ENCODE data around the gene AP2A2. TPM values are rescaled to one million over a fixed set of nuclear protein-coding genes. Genes with fewer than 3 reads are reported as not detected.

Gene AP2A2
- polyA plus RNA-seq, 4 donors = 30.5 to 67.3 (median 45.0) TPM

DNA sequence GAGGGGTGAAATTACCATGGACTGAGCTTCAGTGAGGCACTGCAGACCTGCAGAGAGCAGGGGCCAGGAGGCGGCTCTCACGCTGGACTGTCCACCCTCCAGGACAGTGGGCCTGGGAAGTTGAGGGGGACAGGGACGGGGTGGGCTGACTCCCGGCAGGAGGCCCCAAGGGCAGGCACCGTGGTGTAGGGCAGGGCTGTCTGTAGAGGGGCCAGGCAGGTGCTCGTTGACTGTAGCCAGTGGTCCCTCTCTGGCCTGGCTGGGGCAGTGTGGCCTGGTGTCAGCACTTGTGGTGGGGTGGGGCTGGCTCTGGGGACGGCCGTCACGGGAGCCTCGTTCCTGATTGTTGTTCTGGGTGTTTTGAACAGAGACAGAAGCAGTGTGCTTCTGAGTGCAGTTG is 64.4 kb downstream of the AP2A2 start:
- H3K4me3 ChIP-seq (ENCODE audit: low read depth in 1 of 3, low read length in 3 of 3) = no peak overlapping the region
- peaks cover 32 to 97% (median 47%) of the 10 kb centered on the region in 3 donors for H3K36me3 ChIP-seq (ENCODE audit: control insufficient read depth in 3 of 3, insufficient read depth in 2 of 3, low read depth in 1 of 3, low read length in 3 of 3)
- H3K9me3 ChIP-seq (ENCODE audit: control insufficient read depth in 2 of 2, insufficient read depth in 1 of 2, low read depth in 1 of 2, low read length in 1 of 2) = no peaks in the 10 kb centered on the region
- 91 to 92% (median 92%) methylated on average over 10 of the region's 10 CpGs for WGBS, 3 donors
- DNase-seq = no peak
- H3K4me1 ChIP-seq (ENCODE audit: control insufficient read depth in 3 of 3, insufficient read depth in 2 of 3, low read depth in 1 of 3, low read length in 2 of 3) = peaks cover 0 to 4% (median 0%) of the 10 kb centered on the region in 3 donors
- no peak overlapping the region for H3K27ac ChIP-seq (ENCODE audit: low read depth in 1 of 3, low read length in 2 of 3)
- H3K27me3 ChIP-seq (ENCODE audit: control insufficient read depth in 3 of 3, insufficient read depth in 3 of 3, low read length in 3 of 3) = no peaks in the 10 kb centered on the region
- no peak for FAIRE-seq

DNA sequence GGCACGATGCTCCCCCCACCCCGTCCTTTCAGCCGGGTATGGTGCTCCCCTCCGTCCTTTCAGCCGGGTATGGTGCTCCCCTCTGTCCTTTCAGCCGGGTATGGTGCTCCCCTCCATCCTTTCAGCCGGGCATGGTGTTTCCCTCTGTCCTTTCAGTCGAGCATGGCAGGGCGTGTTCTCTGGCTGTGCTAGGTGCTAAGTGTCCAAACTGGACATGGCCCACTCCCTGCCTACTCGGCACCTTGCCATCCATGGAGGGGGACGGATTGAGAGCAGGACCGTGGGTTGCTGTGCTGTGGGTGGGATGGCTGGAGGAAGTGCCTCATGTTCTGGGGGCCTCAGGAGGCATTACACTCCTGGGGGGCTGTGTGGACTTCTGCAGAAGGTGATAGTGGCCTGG is 65.4 kb downstream of the AP2A2 start:
- Histone ChIP-seq H3K4me3 (ENCODE audit: low read depth in 1 of 3, low read length in 3 of 3) (no peak overlapping the region), H3K9me3 (ENCODE audit: control insufficient read depth in 2 of 2, insufficient read depth in 1 of 2, low read depth in 1 of 2, low read length in 1 of 2) (no peaks in the 10 kb centered on the region), H3K36me3 (ENCODE audit: control insufficient read depth in 3 of 3, insufficient read depth in 2 of 3, low read depth in 1 of 3, low read length in 3 of 3) (peaks cover 28 to 97% (median 44%) of the 10 kb centered on the region in 3 donors), H3K4me1 (ENCODE audit: control insufficient read depth in 3 of 3, insufficient read depth in 2 of 3, low read depth in 1 of 3, low read length in 2 of 3) (no peaks in the 10 kb centered on the region), H3K27me3 (ENCODE audit: control insufficient read depth in 3 of 3, insufficient read depth in 3 of 3, low read length in 3 of 3) (no peaks in the 10 kb centered on the region), H3K27ac (ENCODE audit: low read depth in 1 of 3, low read length in 2 of 3) (no peak overlapping the region)
- no peak for FAIRE-seq
- DNase-seq = no peak
- 84 to 91% (median 87%) methylated on average over 12 of the region's 12 CpGs for WGBS, 3 donors

DNA sequence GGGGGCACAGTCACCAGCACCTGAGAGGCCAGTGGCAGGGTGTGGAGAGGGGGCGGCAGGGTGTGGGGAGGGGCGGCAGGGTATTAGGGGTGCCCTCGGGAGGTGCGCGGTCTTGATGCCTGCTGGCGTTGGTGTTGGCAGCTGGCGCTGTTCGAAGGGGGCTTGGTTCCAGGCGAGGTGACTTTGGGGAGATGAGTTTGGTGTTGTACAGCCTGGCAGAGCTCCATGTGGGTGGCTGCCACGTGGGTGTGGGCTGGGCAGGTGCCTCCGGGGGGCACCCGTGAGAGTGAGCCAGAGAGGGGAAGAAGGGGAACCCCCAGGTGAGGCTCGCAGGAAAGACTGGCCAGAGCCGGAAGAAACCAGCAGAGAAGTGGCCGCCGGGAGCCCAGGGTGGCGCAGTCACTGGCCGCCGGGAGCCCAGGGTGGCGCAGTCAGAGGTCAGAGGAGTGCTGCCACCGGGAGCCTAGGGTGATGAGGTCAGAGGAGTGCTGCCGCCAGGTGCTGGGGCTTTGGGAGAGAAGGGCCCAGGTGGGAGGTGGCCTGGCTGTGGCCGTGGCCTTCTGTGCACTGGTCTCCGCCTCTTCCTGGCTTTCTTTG is 66.1 kb downstream of the AP2A2 start:
- Histone ChIP-seq H3K9me3 (ENCODE audit: control insufficient read depth in 2 of 2, insufficient read depth in 1 of 2, low read depth in 1 of 2, low read length in 1 of 2) (no peaks in the 10 kb centered on the region), H3K4me3 (ENCODE audit: low read depth in 1 of 3, low read length in 3 of 3) (no peak overlapping the region), H3K27me3 (ENCODE audit: control insufficient read depth in 3 of 3, insufficient read depth in 3 of 3, low read length in 3 of 3) (no peaks in the 10 kb centered on the region), H3K27ac (ENCODE audit: low read depth in 1 of 3, low read length in 2 of 3) (no peak overlapping the region), H3K4me1 (ENCODE audit: control insufficient read depth in 3 of 3, insufficient read depth in 2 of 3, low read depth in 1 of 3, low read length in 2 of 3) (no peaks in the 10 kb centered on the region), H3K36me3 (ENCODE audit: control insufficient read depth in 3 of 3, insufficient read depth in 2 of 3, low read depth in 1 of 3, low read length in 3 of 3) (peaks cover 22 to 97% (median 38%) of the 10 kb centered on the region in 3 donors)
- DNase-seq (no peak), FAIRE-seq (no peak)
- WGBS, 3 donors = 83 to 86% (median 86%) methylated on average over 23 to 24 of the region's 24 CpGs

DNA sequence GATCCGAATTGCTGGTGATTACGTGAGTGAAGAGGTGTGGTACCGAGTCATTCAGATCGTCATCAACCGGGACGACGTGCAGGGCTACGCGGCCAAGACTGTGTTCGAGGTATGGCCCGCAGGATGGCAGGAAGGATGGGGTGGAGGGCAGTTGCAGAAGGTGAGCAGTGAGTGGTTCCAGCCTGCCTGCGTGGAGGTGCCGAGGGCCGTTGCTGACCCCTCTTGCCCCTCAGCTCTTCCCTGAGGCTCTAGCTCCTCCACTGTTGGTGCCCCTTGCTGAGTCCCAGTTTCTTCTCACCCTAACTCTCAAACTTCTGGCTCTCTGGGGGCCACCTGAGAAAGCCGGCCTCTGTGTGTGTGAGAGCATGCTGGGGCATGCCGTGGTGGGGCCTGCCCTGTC is 66.9 kb downstream of the AP2A2 start:
- Histone ChIP-seq H3K27ac (ENCODE audit: low read depth in 1 of 3, low read length in 2 of 3) (no peak overlapping the region), H3K9me3 (ENCODE audit: control insufficient read depth in 2 of 2, insufficient read depth in 1 of 2, low read depth in 1 of 2, low read length in 1 of 2) (no peaks in the 10 kb centered on the region), H3K4me3 (ENCODE audit: low read depth in 1 of 3, low read length in 3 of 3) (no peak overlapping the region), H3K27me3 (ENCODE audit: control insufficient read depth in 3 of 3, insufficient read depth in 3 of 3, low read length in 3 of 3) (no peaks in the 10 kb centered on the region), H3K36me3 (ENCODE audit: control insufficient read depth in 3 of 3, insufficient read depth in 2 of 3, low read depth in 1 of 3, low read length in 3 of 3) (peaks cover 19 to 96% (median 33%) of the 10 kb centered on the region in 3 donors), H3K4me1 (ENCODE audit: control insufficient read depth in 3 of 3, insufficient read depth in 2 of 3, low read depth in 1 of 3, low read length in 2 of 3) (no peaks in the 10 kb centered on the region)
- FAIRE-seq (no peak), DNase-seq (no peak)
- WGBS, 3 donors = 91 to 95% (median 94%) methylated on average over 16 of the region's 16 CpGs

DNA sequence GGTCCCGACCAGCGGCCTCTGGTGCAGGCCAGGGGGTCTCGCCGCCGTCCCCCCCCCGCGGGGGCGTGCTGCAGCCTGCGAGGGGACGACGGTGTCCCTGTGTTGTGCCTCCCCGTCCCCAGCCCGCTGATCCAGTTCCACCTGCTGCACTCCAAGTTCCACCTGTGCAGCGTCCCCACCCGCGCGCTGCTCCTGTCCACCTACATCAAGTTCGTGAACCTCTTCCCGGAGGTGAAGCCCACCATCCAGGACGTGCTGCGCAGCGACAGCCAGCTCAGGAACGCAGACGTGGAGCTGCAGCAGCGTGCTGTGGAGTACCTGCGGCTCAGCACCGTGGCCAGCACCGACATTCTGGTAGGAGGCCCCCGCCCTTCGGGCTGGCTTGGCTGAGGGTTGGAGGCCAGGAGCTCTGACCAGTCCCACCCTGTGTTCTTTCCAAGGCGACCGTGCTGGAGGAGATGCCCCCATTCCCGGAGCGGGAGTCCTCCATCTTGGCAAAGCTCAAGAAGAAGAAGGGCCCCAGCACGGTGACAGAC is 68.0 kb downstream of the AP2A2 start:
- Histone ChIP-seq H3K27me3 (ENCODE audit: control insufficient read depth in 3 of 3, insufficient read depth in 3 of 3, low read length in 3 of 3) (no peaks in the 10 kb centered on the region), H3K4me3 (ENCODE audit: low read depth in 1 of 3, low read length in 3 of 3) (no peak overlapping the region), H3K9me3 (ENCODE audit: control insufficient read depth in 2 of 2, insufficient read depth in 1 of 2, low read depth in 1 of 2, low read length in 1 of 2) (no peaks in the 10 kb centered on the region), H3K36me3 (ENCODE audit: control insufficient read depth in 3 of 3, insufficient read depth in 2 of 3, low read depth in 1 of 3, low read length in 3 of 3) (peaks cover 19 to 91% (median 29%) of the 10 kb centered on the region in 3 donors), H3K27ac (ENCODE audit: low read depth in 1 of 3, low read length in 2 of 3) (no peak overlapping the region), H3K4me1 (ENCODE audit: control insufficient read depth in 3 of 3, insufficient read depth in 2 of 3, low read depth in 1 of 3, low read length in 2 of 3) (no peaks in the 10 kb centered on the region)
- DNase-seq = no peak
- WGBS, 3 donors = 93 to 97% (median 94%) methylated on average over 34 to 35 of the region's 35 CpGs
- FAIRE-seq = no peak

DNA sequence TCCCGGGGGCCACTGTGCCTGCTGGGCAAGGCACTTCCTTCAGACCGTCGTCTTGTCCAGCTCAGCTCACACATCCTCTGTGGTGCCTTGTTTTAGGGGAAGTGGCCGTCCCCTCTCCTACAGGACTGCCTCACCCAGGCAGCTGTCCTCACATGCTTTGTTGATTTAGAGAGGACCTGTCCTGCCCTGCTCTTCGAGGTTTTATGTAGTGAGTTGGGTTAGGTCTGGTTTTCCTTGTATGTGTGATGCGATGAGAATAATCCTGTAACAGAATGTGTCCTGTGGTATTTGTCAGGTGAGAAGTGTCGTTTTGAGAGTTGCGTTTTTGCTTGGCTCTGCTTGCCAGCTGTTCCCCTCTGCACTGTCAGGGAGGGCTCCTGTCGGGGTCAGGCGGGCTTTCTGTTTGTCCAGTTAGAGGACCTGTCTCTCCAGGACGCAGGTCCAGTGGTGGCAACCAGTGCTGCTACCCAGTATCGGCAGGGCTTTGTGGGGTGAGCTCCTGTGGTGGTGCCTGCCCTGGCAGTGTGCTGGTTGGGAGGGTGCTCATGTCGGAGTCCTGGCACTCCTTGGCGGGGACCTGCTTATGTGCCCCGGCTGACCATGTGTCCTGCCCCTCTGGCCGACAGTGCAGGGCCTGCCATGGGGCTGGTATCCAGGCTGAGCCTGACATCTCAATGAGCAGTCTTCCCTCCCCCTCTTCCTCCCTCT is 69.5 kb downstream of the AP2A2 start:
- no peak overlapping the region for H3K4me3 ChIP-seq (ENCODE audit: low read depth in 1 of 3, low read length in 3 of 3)
- no peaks in the 10 kb centered on the region for H3K4me1 ChIP-seq (ENCODE audit: control insufficient read depth in 3 of 3, insufficient read depth in 2 of 3, low read depth in 1 of 3, low read length in 2 of 3)
- H3K27me3 ChIP-seq (ENCODE audit: control insufficient read depth in 3 of 3, insufficient read depth in 3 of 3, low read length in 3 of 3) = no peaks in the 10 kb centered on the region
- H3K9me3 ChIP-seq (ENCODE audit: control insufficient read depth in 2 of 2, insufficient read depth in 1 of 2, low read depth in 1 of 2, low read length in 1 of 2) = no peaks in the 10 kb centered on the region
- DNase-seq = no peak
- peaks cover 12 to 87% (median 20%) of the 10 kb centered on the region in 3 donors for H3K36me3 ChIP-seq (ENCODE audit: control insufficient read depth in 3 of 3, insufficient read depth in 2 of 3, low read depth in 1 of 3, low read length in 3 of 3)
- no peak for FAIRE-seq
- 83 to 90% (median 85%) methylated on average over 15 to 16 of the region's 16 CpGs for WGBS, 3 donors
- no peak overlapping the region for H3K27ac ChIP-seq (ENCODE audit: low read depth in 1 of 3, low read length in 2 of 3)

DNA sequence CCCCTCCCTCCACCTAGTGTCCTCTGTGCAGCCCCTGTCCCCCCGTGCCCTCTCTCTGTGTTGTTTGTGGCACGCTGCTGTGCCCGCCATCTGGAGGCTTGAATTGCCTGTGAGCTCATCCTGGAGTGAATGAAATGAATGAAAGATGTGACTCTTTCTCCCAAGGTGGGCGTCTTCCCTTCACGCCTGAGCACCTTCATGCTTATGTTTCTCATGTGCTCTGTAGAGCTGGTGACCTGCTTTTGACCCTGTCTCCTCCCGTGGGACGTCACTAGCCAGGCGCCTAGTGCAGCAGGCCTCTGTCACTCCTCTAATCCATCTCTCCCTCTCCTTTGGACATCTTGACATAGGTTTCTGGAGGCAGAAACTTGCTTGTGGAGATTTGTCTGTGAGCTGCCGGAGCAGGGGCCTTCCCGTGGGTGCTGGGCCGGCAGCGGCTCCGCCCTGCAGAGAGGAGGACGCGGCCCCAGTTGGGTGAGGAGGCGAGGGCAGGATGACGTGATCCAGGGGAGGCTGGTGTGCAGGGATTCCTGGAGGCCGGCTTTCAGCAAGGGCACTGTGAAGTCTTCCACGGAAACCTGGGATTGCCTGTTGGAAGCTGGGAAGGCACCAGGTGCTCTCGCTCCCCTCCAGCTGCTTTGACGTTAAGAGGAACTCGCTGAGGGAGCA is 70.2 kb downstream of the AP2A2 start:
- Histone ChIP-seq H3K4me3 (ENCODE audit: low read depth in 1 of 3, low read length in 3 of 3) (no peak overlapping the region), H3K4me1 (ENCODE audit: control insufficient read depth in 3 of 3, insufficient read depth in 2 of 3, low read depth in 1 of 3, low read length in 2 of 3) (no peaks in the 10 kb centered on the region), H3K27ac (ENCODE audit: low read depth in 1 of 3, low read length in 2 of 3) (no peak overlapping the region), H3K27me3 (ENCODE audit: control insufficient read depth in 3 of 3, insufficient read depth in 3 of 3, low read length in 3 of 3) (no peaks in the 10 kb centered on the region), H3K9me3 (ENCODE audit: control insufficient read depth in 2 of 2, insufficient read depth in 1 of 2, low read depth in 1 of 2, low read length in 1 of 2) (no peaks in the 10 kb centered on the region), H3K36me3 (ENCODE audit: control insufficient read depth in 3 of 3, insufficient read depth in 2 of 3, low read depth in 1 of 3, low read length in 3 of 3) (peaks cover 10 to 88% (median 24%) of the 10 kb centered on the region in 3 donors)
- 80 to 85% (median 83%) methylated on average over 22 of the region's 22 CpGs for WGBS, 3 donors
- no peak for FAIRE-seq
- DNase-seq = no peak

DNA sequence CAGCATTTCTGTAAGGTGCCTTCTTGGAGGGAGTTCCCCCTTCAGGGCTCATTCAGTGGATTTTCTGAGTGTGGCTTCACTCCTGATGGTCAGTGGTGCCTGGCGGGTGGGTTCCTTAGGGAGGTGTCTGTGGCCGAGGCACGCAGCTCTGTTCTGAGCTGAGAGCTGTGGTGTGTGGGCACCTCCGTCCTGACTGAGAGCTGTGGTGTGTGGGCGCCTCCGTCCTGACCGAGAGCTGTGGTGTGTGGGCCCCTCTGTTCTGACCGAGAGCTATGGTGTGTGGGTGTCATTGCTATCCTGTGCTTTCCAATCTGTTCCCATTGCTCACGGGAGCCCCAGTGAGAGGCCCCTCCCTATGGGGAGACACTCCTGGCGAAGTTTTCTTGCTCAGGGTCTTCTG is 71.0 kb downstream of the AP2A2 start:
- Histone ChIP-seq H3K9me3 (ENCODE audit: control insufficient read depth in 2 of 2, insufficient read depth in 1 of 2, low read depth in 1 of 2, low read length in 1 of 2) (no peaks in the 10 kb centered on the region), H3K4me3 (ENCODE audit: low read depth in 1 of 3, low read length in 3 of 3) (no peak overlapping the region), H3K27me3 (ENCODE audit: control insufficient read depth in 3 of 3, insufficient read depth in 3 of 3, low read length in 3 of 3) (no peaks in the 10 kb centered on the region), H3K4me1 (ENCODE audit: control insufficient read depth in 3 of 3, insufficient read depth in 2 of 3, low read depth in 1 of 3, low read length in 2 of 3) (no peaks in the 10 kb centered on the region), H3K36me3 (ENCODE audit: control insufficient read depth in 3 of 3, insufficient read depth in 2 of 3, low read depth in 1 of 3, low read length in 3 of 3) (peaks cover 9 to 88% (median 21%) of the 10 kb centered on the region in 3 donors), H3K27ac (ENCODE audit: low read depth in 1 of 3, low read length in 2 of 3) (no peak overlapping the region)
- FAIRE-seq = no peak
- 81 to 96% (median 93%) methylated on average over 10 of the region's 10 CpGs for WGBS, 3 donors
- no peak for DNase-seq

Measured in small intestine (tissue), 7 donors.